B cell (primary cell): Measurements from ENCODE around the gene AMOTL1. TPM values are rescaled to one million over a fixed set of nuclear protein-coding genes. Genes with fewer than 3 reads are reported as not detected.

Experiments
- ATAC-seq: fragments of 200-7000 bp; cut with Tn5 transposase; one replicate; pipeline ENCODE4 v1.10.0; 2021; ENCODE audit warnings: low read depth, mild to moderate bottlenecking, moderate number of reproducible peaks, moderate library complexity
- CTCF ChIA-PET: fragments of 350-600 bp; sonication (Branson Sonifier 250); formaldehyde crosslinking; loops from one replicate; lab custom pipeline; 2021; ENCODE audit warnings: antibody characterized with exemption, inconsistent platforms; lab: Charles Lee
- POLR2A ChIA-PET: fragments of 350-600 bp; sonication (Branson Sonifier 250); formaldehyde crosslinking; loops from one replicate; lab custom pipeline; 2021; ENCODE audit warnings: antibody characterized with exemption; lab: Charles Lee
- DNase-seq: peaks from one replicate; pipeline ENCODE4 v3.0.0; 2013
- H2AFZ ChIP-seq: 2 replicates; pipeline ENCODE4 v1.6.1; 2012; ENCODE audit warnings: mild to moderate bottlenecking, low read depth, low read length; ENCODE audit not compliant: insufficient read depth, poor library complexity, severe bottlenecking
- H3K27ac ChIP-seq, 2 donors: 1 replicate in 1 of 2; 2 replicates in 1 of 2; pipeline ENCODE4 v1.5.1; 2012 to 2013; ENCODE audit warnings: low read length in 2 of 2, mild to moderate bottlenecking in 2 of 2, moderate library complexity in 1 of 2
- H3K27me3 ChIP-seq, 4 experiments: fragments of 200-600 bp in 1 of 4; sonication (generic) in 1 of 4; replicated peaks in 1 of 4; 1 replicate in 2 of 4; 2 replicates in 2 of 4; pipeline versions ENCODE4 v1.6.1 to v1.7.0; 2013 to 2016; ENCODE audit warnings: low read length in 3 of 4, mild to moderate bottlenecking in 2 of 4, mixed read lengths in 1 of 4, moderate library complexity in 1 of 4; ENCODE audit not compliant: insufficient read depth in 4 of 4, control insufficient read depth in 3 of 4; ENCODE audit errors: control extremely low read depth in 1 of 4
- H3K36me3 ChIP-seq, 2 experiments: replicated peaks in 1 of 2; 1 replicate in 1 of 2; 2 replicates in 1 of 2; pipeline versions ENCODE4 v1.6.1 to v1.7.1; 2013; ENCODE audit warnings: low read length in 1 of 2; ENCODE audit not compliant: insufficient read depth in 2 of 2, control insufficient read depth in 1 of 2; ENCODE audit errors: control extremely low read depth in 1 of 2, extremely low read depth in 1 of 2
- H3K4me1 ChIP-seq, 2 donors: fragments of 200-600 bp in 1 of 2; sonication (generic) in 1 of 2; 1 replicate in 1 of 2; 2 replicates in 1 of 2; pipeline versions ENCODE4 v1.5.1 to v1.6.1; 2013 to 2017; ENCODE audit warnings: low read length in 2 of 2; ENCODE audit not compliant: control insufficient read depth in 2 of 2, insufficient read depth in 2 of 2
- H3K4me2 ChIP-seq: replicated peaks from 2 replicates; pipeline ENCODE3; 2012; ENCODE audit warnings: mild to moderate bottlenecking, low read depth, low read length; ENCODE audit not compliant: poor library complexity, severe bottlenecking
- H3K4me3 ChIP-seq, 5 experiments: fragments of 200-600 bp in 1 of 5; sonication (generic) in 1 of 5; 1 replicate in 3 of 5; 2 replicates in 2 of 5; pipeline versions ENCODE4 v1.5.1 to v1.7.0; 2011 to 2016; ENCODE audit warnings: low read length in 4 of 5, mild to moderate bottlenecking in 4 of 5, low read depth in 2 of 5, control low read depth in 1 of 5, moderate library complexity in 1 of 5; ENCODE audit not compliant: insufficient read depth in 1 of 5; ENCODE audit errors: control extremely low read depth in 1 of 5, extremely low read depth in 1 of 5
- H3K79me2 ChIP-seq: fragments of 200-600 bp; sonication (generic); one replicate; pipeline ENCODE4 v1.6.0; 2016; ENCODE audit warnings: low read length; ENCODE audit not compliant: control insufficient read depth, insufficient read depth
- H3K9ac ChIP-seq: fragments of 200-600 bp; sonication (generic); 2 replicates; pipeline ENCODE4 v1.6.1; 2017; ENCODE audit warnings: mild to moderate bottlenecking, low read length, moderate library complexity
- H3K9me3 ChIP-seq, 3 donors: one replicate each; pipeline versions ENCODE4 v1.6.1 to v1.7.1; 2013; ENCODE audit warnings: low read length in 2 of 3; ENCODE audit not compliant: control insufficient read depth in 2 of 3, insufficient read depth in 1 of 3; ENCODE audit errors: control extremely low read depth in 1 of 3
- H4K20me1 ChIP-seq: 2 replicates; pipeline ENCODE4 v1.6.0; 2012; ENCODE audit warnings: mild to moderate bottlenecking, low read length; ENCODE audit not compliant: insufficient read depth, control insufficient read depth, poor library complexity, severe bottlenecking
- H3K27ac Mint-ChIP-seq: one replicate; pipeline ENCODE4 v1.8.0; 2021; ENCODE audit warnings: mixed read lengths
- H3K27me3 Mint-ChIP-seq: one replicate; pipeline ENCODE4 v1.8.0; 2021; ENCODE audit warnings: mixed read lengths
- H3K4me1 Mint-ChIP-seq: one replicate; pipeline ENCODE4 v1.8.0; 2021; ENCODE audit warnings: mixed read lengths
- H3K4me3 Mint-ChIP-seq: one replicate; pipeline ENCODE4 v1.8.0; 2021; ENCODE audit warnings: mixed read lengths
- H3K9me3 Mint-ChIP-seq: one replicate; pipeline ENCODE4 v1.8.0; 2022; ENCODE audit warnings: mixed read lengths; ENCODE audit not compliant: insufficient read depth
- CTCF ChIP-seq: fragments of 200-600 bp; IDR thresholded peaks from one replicate; pipeline ENCODE4 v1.8.0; 2022; ENCODE audit warnings: antibody characterized with exemption, mild to moderate bottlenecking
- EZH2 ChIP-seq: IDR thresholded peaks from 2 replicates; pipeline ENCODE4 v1.6.1; 2012; ENCODE audit warnings: borderline replicate concordance, low read depth, mild to moderate bottlenecking, moderate library complexity, low read length; ENCODE audit not compliant: insufficient read depth, poor library complexity, severe bottlenecking
- WGBS: methylation state at CpG from one replicate; pipeline ENCODE4 v1.1.5; 2013; ENCODE audit warnings: missing lambda C conversion rate; ENCODE audit not compliant: insufficient coverage; 5-methylcytosine and 5-hydroxymethylcytosine counted together
- intact Hi-C: fragments of 100-400 bp; cut with micrococcal nuclease; formaldehyde crosslinking; loops from one replicate; pipeline ENCODE4 v1.10.0; 2022
- polyA plus RNA-seq: library from polyadenylated mRNA; depleted of rRNA; stranded (reverse); fragments of >200 nt; gene quantifications from 2 replicates; pipeline ENCODE4 v1.2.3, GENCODE V29; 2012
- total RNA-seq, 2 donors: library from RNA; stranded (reverse); fragments of 120-200 nt in 1 of 2; gene quantifications; 1 replicate in 1 of 2; 2 replicates in 1 of 2; pipeline versions ENCODE4 v1.2.3 to v1.2.4, GENCODE V29; 2013 to 2022

AMOTL1 gene
- total and polyA plus RNA-seq, 2 donors (not counting 1 experiment from before 2014, with no cell fraction given): 0.04 to 0.30 TPM

DNA sequence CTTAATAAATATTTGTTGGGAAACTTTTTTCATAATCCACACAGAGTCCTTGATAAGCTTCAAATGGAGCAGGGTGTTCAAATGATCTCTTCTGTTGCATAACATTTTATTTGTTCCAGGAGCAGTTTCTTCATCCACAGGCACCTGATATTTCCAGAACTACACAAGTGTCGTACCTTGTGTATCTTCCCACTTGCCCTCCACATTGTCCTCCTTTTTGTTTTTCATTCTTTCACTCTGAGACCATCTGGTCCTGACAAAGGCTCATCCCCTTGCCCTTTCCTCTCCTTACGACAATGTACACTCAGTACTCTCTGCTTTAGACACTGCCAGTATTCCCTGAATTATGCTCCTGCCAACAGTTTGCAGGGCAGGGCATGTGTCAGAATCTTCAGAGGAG is 5.2 kb upstream of the AMOTL1 start:
- CTCF ChIA-PET: interaction anchor here (0.6 kb wide), 1 partner anchor 220 kb away, joined by 3 read pairs; no protein-coding TSS in a partner anchor
- peaks cover 8% of the 10 kb centered on the region for H3K27me3 Mint-ChIP-seq
- H3K4me3 ChIP-seq: no peak overlapping the region
- H3K27ac Mint-ChIP-seq: no peak overlapping the region
- H3K36me3 ChIP-seq: no peaks in the 10 kb centered on the region
- H3K27ac ChIP-seq: no peak overlapping the region
- no peak overlapping the region for H2AFZ ChIP-seq
- no peaks in the 10 kb centered on the region for H3K79me2 ChIP-seq
- intact Hi-C loops: no loop called here
- H3K4me3 Mint-ChIP-seq: no peak overlapping the region
- H3K9me3 Mint-ChIP-seq: no peaks in the 10 kb centered on the region
- TF ChIP-seq CTCF (no peak), EZH2 (no peak)
- peaks cover 0 to 9% (median 4%) of the 10 kb centered on the region in 4 experiments for H3K27me3 ChIP-seq
- 100% methylated on average over 2 of the region's 2 CpGs for WGBS
- H4K20me1 ChIP-seq: no peaks in the 10 kb centered on the region
- no peaks in the 10 kb centered on the region for H3K9me3 ChIP-seq
- no peaks in the 10 kb centered on the region for H3K4me1 ChIP-seq
- DNase-seq (no peak), ATAC-seq (no peak)
- H3K4me2 ChIP-seq: no peak overlapping the region
- peaks cover 4% of the 10 kb centered on the region for H3K4me1 Mint-ChIP-seq
- POLR2A ChIA-PET: no interaction called here
- H3K9ac ChIP-seq: no peak overlapping the region

DNA sequence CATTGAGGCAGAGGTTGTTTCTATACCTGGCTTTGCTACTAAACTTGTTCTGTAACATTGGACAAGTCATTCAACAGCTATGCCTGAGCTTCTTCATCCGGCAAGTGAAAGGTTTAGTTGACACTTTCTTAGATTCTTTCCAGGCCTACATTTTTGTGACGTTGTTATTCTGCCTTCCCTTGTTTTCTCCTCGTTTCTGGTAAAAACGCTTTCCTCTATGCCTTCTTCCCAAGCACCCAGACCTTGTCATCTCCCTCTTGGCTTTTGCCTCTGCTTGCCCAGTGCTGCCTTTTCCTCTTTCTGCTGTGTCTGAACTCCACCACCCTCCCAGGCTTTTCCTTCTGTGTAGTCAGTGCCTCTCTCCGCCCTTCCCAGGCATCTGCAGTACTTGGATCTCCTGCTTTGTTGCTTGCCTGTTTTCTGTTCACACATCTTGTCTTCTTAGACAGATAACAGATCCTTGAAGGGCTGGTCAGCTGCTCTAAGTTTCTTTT is 1.4 kb upstream of the AMOTL1 start:
- DNase-seq (no peak), ATAC-seq (no peak)
- Histone ChIP-seq H3K79me2 (no peaks in the 10 kb centered on the region), H3K4me1 (peaks cover 10 to 17% of the 10 kb centered on the region in 2 donors), H3K4me2 (no peak overlapping the region), H4K20me1 (no peaks in the 10 kb centered on the region), H3K36me3 (no peaks in the 10 kb centered on the region), H3K9me3 (no peaks in the 10 kb centered on the region), H3K27ac (no peak overlapping the region), H3K27me3 (peaks cover 0 to 24% (median 13%) of the 10 kb centered on the region in 4 experiments), H3K9ac (no peak overlapping the region), H3K4me3 (no peak overlapping the region), H2AFZ (no peak overlapping the region)
- POLR2A ChIA-PET: no interaction called here
- H3K27ac Mint-ChIP-seq: no peak overlapping the region
- intact Hi-C loops: no loop called here
- H3K27me3 Mint-ChIP-seq: peaks cover 23% of the 10 kb centered on the region
- no peaks in the 10 kb centered on the region for H3K9me3 Mint-ChIP-seq
- TF ChIP-seq CTCF: no peak
- no peak for TF ChIP-seq EZH2
- CTCF ChIA-PET: no interaction called here
- 97% methylated on average over 5 of the region's 5 CpGs for WGBS
- peaks cover 14% of the 10 kb centered on the region for H3K4me1 Mint-ChIP-seq
- H3K4me3 Mint-ChIP-seq: no peak overlapping the region
